ENCODE results near the gene GSTM2.
"Not testable (repeated sequence)": the region's sequence is repeated elsewhere in the genome, so short reads cannot be mapped to it uniquely, and the experiment has no call there.

GSTM2 gene

DNA sequence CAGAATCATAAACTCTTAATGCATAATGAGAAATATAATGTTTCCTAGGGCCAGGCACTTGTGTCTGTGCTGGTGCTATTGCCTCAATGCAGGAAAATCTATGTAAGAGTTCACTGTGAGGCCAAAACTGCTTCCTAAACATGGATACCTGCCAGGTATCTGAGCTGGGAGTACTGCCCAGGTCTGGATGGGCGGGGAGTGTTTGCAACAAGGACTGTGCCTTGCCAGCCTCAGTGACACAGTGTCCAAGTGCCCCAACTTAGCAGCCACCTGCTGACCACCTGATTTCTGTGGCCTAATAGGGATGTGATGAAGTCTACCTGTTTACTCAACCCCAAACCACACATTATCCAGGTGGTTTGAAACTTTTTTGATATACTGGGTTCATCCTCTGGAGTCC lies 17.5 kb downstream of the GSTM2 start:
- not testable (repeated sequence) for ATAC-seq

DNA sequence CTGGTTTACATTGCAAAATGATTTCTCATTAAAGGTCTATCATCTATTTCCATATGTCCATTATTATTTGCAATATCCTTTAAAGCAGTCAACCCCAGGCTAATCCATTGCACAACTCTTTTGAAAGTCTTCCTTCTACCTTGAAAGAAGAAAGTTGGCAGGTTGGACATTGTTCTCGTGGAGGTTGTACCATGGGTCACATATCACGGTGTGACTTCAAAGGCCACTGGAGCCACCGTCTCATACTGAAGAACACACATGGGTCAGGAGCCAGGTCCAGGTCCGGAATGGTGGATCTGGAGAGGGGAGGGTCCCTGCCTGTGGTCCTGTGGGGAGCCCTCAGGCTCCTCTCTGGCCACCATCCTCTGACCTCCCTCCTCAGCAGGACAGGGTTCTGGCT lies 18.0 kb downstream of the GSTM2 start:
- not testable (repeated sequence) for ATAC-seq

- ATAC-seq: not testable (repeated sequence)
These were observed 19.3 kb downstream of the GSTM2 start for GRCh38 chr1:109687109-109687508.

DNA sequence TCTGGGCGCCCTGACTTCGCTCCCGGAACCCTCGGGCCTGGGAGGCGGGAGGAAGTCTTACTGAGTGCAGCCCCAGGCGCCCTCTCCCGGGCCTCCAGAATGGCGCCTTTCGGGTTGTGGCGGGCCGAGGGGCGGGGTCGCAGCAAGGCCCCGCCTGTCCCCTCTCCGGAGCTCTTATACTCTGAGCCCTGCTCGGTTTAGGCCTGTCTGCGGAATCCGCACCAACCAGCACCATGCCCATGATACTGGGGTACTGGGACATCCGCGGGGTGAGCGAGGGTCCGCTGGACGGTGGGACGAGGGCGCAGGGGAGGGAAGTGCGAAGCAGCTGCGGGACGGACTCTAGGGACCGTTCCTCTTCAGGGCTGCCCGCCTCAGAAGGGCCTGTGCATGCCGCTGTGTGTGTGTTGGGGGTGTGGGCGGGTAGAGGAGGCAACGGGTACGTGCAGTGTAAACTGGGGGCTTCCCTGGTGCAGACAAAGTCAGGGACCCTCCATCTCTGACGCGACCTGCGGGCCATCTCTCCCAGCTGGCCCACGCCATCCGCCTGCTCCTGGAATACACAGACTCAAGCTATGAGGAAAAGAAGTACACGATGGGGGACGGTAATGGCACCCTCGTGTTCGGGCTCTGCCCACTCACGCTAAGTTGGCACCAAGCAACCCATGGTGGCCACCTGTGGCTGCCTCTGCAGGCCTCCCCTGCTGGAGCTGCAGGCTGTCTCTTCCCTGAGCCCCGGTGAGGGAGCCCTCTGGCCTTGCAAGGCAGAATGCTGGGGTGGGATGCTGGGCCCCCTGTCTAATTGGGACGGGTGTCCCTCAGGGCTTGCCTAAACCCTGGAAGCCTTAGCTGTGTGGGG lies 20.0 kb downstream of the GSTM2 start, which contains the start of gene GSTM1:
Gene GSTM1, plus strand, starts transcription at position 177 of the 859 bp plus-strand sequence. Its CDS starts 57 bp downstream, at position 234.
- ATAC-seq: peak in 1 of 2 donors; percentile 99

- no peak for ATAC-seq
These were observed 22.1 kb downstream of the GSTM2 start for GRCh38 chr1:109689844-109690405.

GRCh38 chr1:109691759-109692158 lies 23.9 kb downstream of the GSTM2 start:
- no peak for ATAC-seq

GRCh38 chr1:109694400-109694799 lies 26.5 kb downstream of the GSTM2 start:
- not testable (repeated sequence) for ATAC-seq

DNA sequence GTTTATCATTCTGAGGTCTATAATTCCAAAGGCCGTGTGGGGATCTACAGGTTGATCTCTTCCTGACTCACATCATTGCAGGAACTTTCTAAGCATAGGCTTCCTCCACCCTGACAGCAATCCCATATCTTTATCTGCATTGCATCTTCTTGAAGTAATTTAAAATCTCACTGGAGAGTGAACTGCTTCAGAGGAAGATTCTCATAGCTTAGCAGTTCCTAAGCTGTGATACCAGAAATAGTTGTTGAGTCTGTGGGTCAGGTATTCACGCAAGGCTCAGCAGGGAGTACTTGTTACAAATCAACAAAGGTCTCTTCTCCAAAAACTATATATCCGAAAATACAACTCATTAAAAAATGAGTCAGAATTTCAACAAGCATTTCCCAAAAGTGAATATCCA lies 27.3 kb downstream of the GSTM2 start:
- not testable (repeated sequence) for ATAC-seq

DNA sequence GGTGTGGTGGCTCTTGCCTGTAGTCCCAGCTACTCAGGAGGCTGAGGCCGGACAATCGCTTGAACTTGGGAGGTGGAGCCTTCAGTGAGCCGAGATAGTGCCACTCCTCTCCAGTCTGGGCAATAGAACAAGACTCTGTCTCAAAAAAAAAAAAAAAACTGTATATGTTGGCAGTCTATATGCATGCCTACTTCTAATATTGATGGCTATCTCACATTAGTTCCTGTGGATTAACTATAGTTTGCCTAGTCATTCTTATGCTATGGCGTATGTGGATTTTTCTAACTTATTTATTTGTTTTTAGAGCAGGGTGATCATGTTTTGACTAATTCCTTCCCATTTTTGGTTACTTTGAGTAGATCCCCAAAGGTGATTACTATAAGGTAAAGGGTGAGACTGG lies 29.2 kb downstream of the GSTM2 start:
- no peak for ATAC-seq

GRCh38 chr1:109697861-109698260 lies 30.0 kb downstream of the GSTM2 start:
- ATAC-seq: not testable (repeated sequence)

DNA sequence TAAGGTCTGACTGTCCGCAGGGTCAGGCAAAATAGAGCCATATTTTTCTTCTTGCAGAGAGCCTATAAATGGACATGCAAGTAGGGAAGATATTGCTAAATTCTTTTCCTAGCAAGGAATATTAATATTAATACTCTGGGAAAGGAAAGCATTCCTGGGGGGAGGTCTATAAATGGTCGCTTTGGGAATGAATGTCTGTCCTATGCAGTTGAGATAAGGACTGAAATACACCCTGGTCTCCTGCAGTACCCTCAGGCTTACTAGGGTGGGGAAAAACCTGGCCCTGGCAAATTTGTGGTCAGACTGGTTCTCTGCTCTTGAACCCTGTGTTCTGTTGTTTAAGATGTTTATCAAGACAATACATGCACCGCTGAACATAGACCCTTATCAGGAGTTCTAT lies 35.1 kb downstream of the GSTM2 start:
- not testable (repeated sequence) for ATAC-seq

DNA sequence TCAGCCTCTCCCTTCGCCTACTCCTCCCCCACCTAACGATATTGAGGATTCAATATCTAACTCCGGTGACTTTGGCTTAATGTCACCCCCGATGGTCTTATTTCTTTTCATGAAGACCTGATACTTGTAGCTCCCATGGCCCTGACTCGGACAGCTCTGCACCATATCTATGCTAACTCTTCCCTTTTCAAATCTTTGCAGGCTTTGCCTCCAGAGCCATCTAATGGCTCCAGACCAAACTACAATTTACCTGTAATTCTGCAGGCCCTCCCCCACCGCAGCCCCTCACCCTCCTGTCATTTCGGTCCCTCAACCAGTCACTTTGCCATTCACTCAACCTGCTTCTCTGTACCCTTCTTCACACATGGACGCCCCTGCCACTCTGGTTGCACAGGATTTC lies 36.3 kb downstream of the GSTM2 start:
- ATAC-seq: no peak

GRCh38 chr1:109705411-109705810 lies 37.6 kb downstream of the GSTM2 start:
- no peak for ATAC-seq

DNA sequence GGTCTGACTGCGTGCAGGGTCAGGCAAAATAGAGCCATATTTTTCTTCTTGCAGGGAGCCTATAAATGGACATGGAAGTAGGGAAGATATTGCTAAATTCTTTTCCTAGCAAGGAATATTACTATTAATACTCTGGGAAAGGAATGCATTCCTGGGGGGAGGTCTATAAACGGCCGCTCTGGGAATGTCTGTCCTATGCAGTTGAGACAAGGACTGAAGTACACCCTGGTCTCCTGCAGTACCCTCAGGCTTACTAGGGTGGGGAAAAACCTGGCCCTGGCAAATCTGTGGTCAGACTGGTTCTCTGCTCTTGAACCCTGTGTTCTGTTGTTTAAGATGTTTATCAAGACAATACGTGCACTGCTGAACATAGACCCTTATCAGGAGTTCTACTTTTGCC lies 41.1 kb downstream of the GSTM2 start:
- not testable (repeated sequence) for ATAC-seq

GRCh38 chr1:109709822-109710221 lies 42.0 kb downstream of the GSTM2 start:
- ATAC-seq: not testable (repeated sequence)

GRCh38 chr1:109711593-109712320 lies 43.9 kb downstream of the GSTM2 start, which contains the start of gene GSTM5:
TSS of gene GSTM5 (plus strand) at chr1:109712251. CDS start at chr1:109712313, 62 bp downstream.
- ATAC-seq: not testable (repeated sequence)

DNA sequence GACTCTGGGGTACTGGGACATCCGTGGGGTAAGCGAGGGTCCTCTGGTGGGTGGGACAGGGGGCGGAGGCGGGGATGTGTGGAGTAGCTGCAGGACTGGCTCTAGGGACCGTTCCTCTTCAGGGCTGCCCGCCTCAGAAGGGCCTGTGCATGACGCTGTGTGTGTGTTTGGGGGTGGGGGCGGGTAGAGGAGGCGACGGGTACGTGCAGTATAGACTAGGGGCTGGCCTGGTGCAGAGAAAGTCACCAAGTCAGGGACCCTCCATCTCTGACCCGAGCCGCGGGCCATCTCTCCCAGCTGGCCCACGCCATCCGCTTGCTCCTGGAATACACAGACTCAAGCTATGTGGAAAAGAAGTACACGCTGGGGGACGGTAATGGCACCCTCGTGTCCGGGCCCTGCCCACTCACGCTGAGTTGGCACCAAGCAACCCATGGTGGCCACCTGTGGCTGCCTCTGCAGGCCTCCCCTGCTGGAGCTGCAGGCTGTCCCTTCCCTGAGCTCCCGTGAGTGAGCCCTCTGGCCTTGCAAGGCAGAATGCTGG lies 44.5 kb downstream of the GSTM2 start:
- no peak for ATAC-seq

DNA sequence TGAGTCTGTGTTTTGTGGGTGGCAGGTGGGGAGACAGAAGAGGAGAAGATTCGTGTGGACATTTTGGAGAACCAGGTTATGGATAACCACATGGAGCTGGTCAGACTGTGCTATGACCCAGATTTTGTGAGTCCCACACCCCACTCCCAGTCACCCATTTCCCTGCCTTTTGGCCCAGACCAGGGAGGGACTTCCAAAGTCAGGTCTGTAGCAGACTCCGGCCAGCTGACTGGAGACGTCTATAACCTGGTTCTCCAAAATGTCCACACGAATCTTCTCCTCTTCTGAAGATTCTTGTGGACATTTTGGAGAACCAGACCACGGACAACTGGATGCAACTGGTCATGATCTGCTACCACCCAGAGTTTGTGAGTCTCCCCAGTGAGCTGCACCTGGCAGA lies 45.8 kb downstream of the GSTM2 start:
- no peak for ATAC-seq

GRCh38 chr1:109714661-109715372 lies 47.0 kb downstream of the GSTM2 start:
- ATAC-seq: no peak

GRCh38 chr1:109716121-109716520 lies 48.3 kb downstream of the GSTM2 start:
- ATAC-seq: no peak

GRCh38 chr1:109716570-109717090 lies 48.8 kb downstream of the GSTM2 start:
- no peak for ATAC-seq

DNA sequence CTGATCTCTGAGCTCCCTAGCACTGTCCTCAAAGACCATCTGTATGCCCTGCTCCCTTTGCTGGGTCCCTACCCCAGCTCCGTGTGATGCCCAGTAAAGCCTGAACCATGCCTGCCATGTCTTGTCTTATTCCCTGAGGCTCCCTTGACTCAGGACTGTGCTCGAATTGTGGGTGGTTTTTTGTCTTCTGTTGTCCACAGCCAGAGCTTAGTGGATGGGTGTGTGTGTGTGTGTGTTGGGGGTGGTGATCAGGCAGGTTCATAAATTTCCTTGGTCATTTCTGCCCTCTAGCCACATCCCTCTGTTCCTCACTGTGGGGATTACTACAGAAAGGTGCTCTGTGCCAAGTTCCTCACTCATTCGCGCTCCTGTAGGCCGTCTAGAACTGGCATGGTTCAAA lies 49.9 kb downstream of the GSTM2 start:
- no peak for ATAC-seq

Data from activated CD4-positive, CD25-positive, alpha-beta regulatory T cell treated with anti-CD3 and anti-CD28 coated beads, Interleukin-2, amount 50 U/mL, for 24 hours (primary cell).